ENCODE measurements around the gene MTFP1. TPM values are rescaled to one million over a fixed set of nuclear protein-coding genes. Genes with fewer than 3 reads are reported as not detected.

The MTFP1 gene, protein sequence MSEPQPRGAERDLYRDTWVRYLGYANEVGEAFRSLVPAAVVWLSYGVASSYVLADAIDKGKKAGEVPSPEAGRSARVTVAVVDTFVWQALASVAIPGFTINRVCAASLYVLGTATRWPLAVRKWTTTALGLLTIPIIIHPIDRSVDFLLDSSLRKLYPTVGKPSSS
- 10 to 100 TPM; 18.7 to 41.3 (median 32.0) TPM for polyA plus RNA-seq

DNA sequence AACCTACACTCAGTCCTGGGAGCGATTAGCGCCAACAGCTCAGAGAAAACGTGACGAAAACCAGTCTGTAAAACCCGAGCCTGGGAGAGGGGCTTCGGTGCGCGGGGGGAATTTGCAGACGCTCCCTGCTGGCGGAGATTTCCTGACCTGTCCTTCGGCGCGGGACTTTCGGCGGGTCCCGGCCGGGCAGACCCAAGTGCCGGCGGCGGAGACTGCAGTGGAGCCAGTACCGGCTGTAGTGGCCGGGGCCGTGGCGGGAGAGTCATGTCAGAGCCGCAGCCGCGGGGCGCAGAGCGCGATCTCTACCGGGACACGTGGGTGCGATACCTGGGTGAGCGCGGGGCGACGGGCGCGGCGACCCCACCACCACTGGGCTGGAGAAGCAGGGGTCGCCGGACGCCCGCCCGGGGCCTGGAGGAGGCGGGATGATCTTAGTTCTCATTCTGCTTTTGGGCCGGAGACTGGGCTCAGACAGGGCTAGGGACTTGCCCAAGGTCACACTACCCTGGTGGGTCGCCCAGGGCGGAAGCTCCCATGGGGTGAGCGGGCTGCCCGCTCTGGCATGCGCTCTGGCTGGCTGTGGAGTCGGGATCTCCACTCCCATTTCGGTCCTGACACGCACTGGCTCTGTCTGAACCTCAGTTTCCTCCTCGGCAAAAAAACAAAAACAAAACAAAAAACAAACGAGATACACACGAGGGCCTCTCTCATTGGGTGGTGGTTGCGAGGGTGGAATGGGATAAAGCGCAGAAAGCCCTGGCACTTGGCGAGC, at the start of gene MTFP1:
MTFP1 (plus strand) TSS at position 153 of the 772 bp plus-strand sequence; CDS start at position 265, 112 bp downstream.
- peak within 1 kb of the TSS; percentile 97 to 99 (median 98) for H3K4me3 Mint-ChIP-seq

GRCh38 chr22:30380011-30380410, 45.6 kb upstream of the MTFP1 start:
- no peak for DNase-seq
- H3K27ac Mint-ChIP-seq = no peak overlapping the region
- H3K9me3 Mint-ChIP-seq = no peaks in the 10 kb centered on the region
- peaks cover 2 to 4% (median 2%) of the 10 kb centered on the region in 3 donors for H3K27me3 Mint-ChIP-seq (ENCODE audit: low read depth in 3 of 3)
- peaks cover 0 to 7% (median 0%) of the 10 kb centered on the region in 3 donors for H3K36me3 Mint-ChIP-seq
- no peak overlapping the region for H3K4me3 Mint-ChIP-seq
- no peaks in the 10 kb centered on the region for H3K4me1 Mint-ChIP-seq

More for the DNA sequence above, at the start of gene MTFP1:
- Mint-ChIP-seq H3K4me1 (peaks cover 44 to 58% of the 10 kb centered on the region in 2 donors), H3K36me3 (peaks cover 0 to 12% (median 5%) of the 10 kb centered on the region in 3 donors), H3K27ac (peak within 1 kb of the TSS; percentile 98 to 100 (median 99)), H3K9me3 (no peaks in the 10 kb centered on the region), H3K27me3 (ENCODE audit: low read depth in 3 of 3) (peaks cover 10 to 21% (median 15%) of the 10 kb centered on the region in 3 donors)
- peak; percentile 44 to 60 (median 46) for DNase-seq

DNA sequence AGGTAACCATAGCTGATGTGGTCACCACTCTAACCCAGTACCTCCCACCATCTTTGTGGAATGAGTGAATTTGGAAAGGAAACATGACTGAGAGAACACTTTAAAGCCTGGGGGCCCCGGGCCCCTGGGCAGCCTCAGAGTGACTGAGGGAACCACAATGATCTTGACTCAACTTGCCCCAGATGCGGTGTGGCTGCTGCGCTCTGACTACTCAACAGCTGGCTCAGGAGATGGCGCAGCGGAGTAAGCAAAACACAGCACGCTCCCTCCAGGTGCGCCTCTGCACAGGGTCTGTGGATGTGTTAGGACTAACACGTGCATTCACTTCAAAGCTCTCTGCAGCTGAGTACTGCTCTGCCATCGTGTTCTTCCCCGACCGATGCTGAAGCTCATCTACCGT, 44.3 kb upstream of the MTFP1 start:
- no peak for DNase-seq
- H3K27me3 Mint-ChIP-seq (ENCODE audit: low read depth in 3 of 3) = peaks cover 2% of the 10 kb centered on the region in 3 donors
- no peaks in the 10 kb centered on the region for H3K9me3 Mint-ChIP-seq
- H3K4me1 Mint-ChIP-seq = peaks cover 0 to 1% of the 10 kb centered on the region in 2 donors
- peaks cover 0 to 7% (median 0%) of the 10 kb centered on the region in 3 donors for H3K36me3 Mint-ChIP-seq
- H3K4me3 Mint-ChIP-seq = no peak overlapping the region
- no peak overlapping the region for H3K27ac Mint-ChIP-seq

GRCh38 chr22:30382340-30382739, 43.2 kb upstream of the MTFP1 start:
- no peak for DNase-seq
- peaks cover 0 to 5% of the 10 kb centered on the region in 2 donors for H3K4me1 Mint-ChIP-seq
- no peaks in the 10 kb centered on the region for H3K9me3 Mint-ChIP-seq
- H3K27ac Mint-ChIP-seq = no peak overlapping the region
- no peak overlapping the region for H3K4me3 Mint-ChIP-seq
- H3K27me3 Mint-ChIP-seq (ENCODE audit: low read depth in 3 of 3) = peaks cover 2 to 3% (median 2%) of the 10 kb centered on the region in 3 donors
- peaks cover 0 to 7% (median 0%) of the 10 kb centered on the region in 3 donors for H3K36me3 Mint-ChIP-seq

- Mint-ChIP-seq H3K4me1 (peaks cover 0 to 8% of the 10 kb centered on the region in 2 donors), H3K4me3 (no peak overlapping the region), H3K36me3 (peaks cover 0 to 4% (median 0%) of the 10 kb centered on the region in 3 donors), H3K9me3 (no peaks in the 10 kb centered on the region), H3K27ac (no peak overlapping the region), H3K27me3 (ENCODE audit: low read depth in 3 of 3) (peaks cover 2 to 4% (median 2%) of the 10 kb centered on the region in 3 donors)
- DNase-seq = no peak
These were observed 42.5 kb upstream of the MTFP1 start for GRCh38 chr22:30383061-30383460.

DNA sequence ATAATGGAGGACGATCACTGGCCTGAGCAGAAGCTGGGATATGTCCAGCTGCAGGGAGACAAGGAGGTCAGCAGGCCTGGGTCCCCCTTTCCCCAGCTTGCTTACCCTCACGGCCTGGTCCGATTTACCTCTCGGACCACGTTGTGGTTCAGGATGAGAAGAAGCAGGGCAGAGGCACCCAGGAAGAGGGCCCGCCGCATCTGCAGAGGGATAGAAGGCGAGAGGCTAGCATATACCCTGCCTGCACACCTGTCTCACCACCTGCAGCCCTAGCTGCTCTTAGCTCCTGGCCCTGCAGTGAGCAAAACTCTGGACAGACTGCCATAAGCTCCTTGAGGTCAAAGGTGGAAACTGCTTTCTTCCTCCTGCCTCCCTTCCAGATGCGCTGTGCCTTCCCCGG, 39.6 kb upstream of the MTFP1 start:
- H3K9me3 Mint-ChIP-seq = no peaks in the 10 kb centered on the region
- peaks cover 2 to 4% (median 2%) of the 10 kb centered on the region in 3 donors for H3K27me3 Mint-ChIP-seq (ENCODE audit: low read depth in 3 of 3)
- peaks cover 0 to 8% of the 10 kb centered on the region in 2 donors for H3K4me1 Mint-ChIP-seq
- peak overlapping the region in 2 of 6 donors; percentile 33 to 69 for H3K27ac Mint-ChIP-seq
- peak overlapping the region; percentile 7 to 86 (median 71) for H3K4me3 Mint-ChIP-seq
- no peak for DNase-seq
- H3K36me3 Mint-ChIP-seq = peaks cover 0 to 3% (median 0%) of the 10 kb centered on the region in 3 donors

GRCh38 chr22:30386608-30386959, 39.0 kb upstream of the MTFP1 start:
- H3K36me3 Mint-ChIP-seq = peaks cover 0 to 3% (median 0%) of the 10 kb centered on the region in 3 donors
- H3K4me3 Mint-ChIP-seq = peak overlapping the region; percentile 70 to 86 (median 79)
- H3K27ac Mint-ChIP-seq = peak overlapping the region in 3 of 6 donors; percentile 32 to 83 (median 57)

GRCh38 chr22:30386960-30387827, 38.4 kb upstream of the MTFP1 start, which contains the start of gene RNF215:
TSS of gene RNF215 (minus strand) at chr22:30387411. CDS start at chr22:30387313, 98 bp downstream.
- peaks cover 2 to 4% (median 3%) of the 10 kb centered on the region in 3 donors for H3K27me3 Mint-ChIP-seq (ENCODE audit: low read depth in 3 of 3)
- peak within 1 kb of the TSS in 5 of 6 donors; percentile 44 to 85 (median 59) for H3K27ac Mint-ChIP-seq
- H3K9me3 Mint-ChIP-seq = no peaks in the 10 kb centered on the region
- peak within 1 kb of the TSS; percentile 71 to 86 (median 79) for H3K4me3 Mint-ChIP-seq
- DNase-seq = peak; percentile 84 to 86 (median 84)
- H3K4me1 Mint-ChIP-seq = peaks cover 0 to 8% of the 10 kb centered on the region in 2 donors
- H3K36me3 Mint-ChIP-seq = peaks cover 0 to 3% (median 0%) of the 10 kb centered on the region in 3 donors

More at GRCh38 chr22:30386608-30386959, 39.0 kb upstream of the MTFP1 start:
- no peak for DNase-seq
- peaks cover 0 to 8% of the 10 kb centered on the region in 2 donors for H3K4me1 Mint-ChIP-seq
- H3K9me3 Mint-ChIP-seq = no peaks in the 10 kb centered on the region
- H3K27me3 Mint-ChIP-seq (ENCODE audit: low read depth in 3 of 3) = peaks cover 2 to 4% (median 4%) of the 10 kb centered on the region in 3 donors

GRCh38 chr22:30390974-30391691, 34.4 kb upstream of the MTFP1 start:
- H3K4me3 Mint-ChIP-seq = no peak overlapping the region
- no peaks in the 10 kb centered on the region for H3K36me3 Mint-ChIP-seq
- no peaks in the 10 kb centered on the region for H3K9me3 Mint-ChIP-seq
- peak overlapping the region in 3 of 6 donors; percentile 29 to 84 (median 64) for H3K27ac Mint-ChIP-seq
- peaks cover 0 to 17% (median 8%) of the 10 kb centered on the region in 3 donors for H3K27me3 Mint-ChIP-seq (ENCODE audit: low read depth in 3 of 3)
- DNase-seq = peak; percentile 59 to 72 (median 61)
- peaks cover 6 to 8% of the 10 kb centered on the region in 2 donors for H3K4me1 Mint-ChIP-seq

- no peak overlapping the region for H3K4me3 Mint-ChIP-seq
- H3K9me3 Mint-ChIP-seq = no peaks in the 10 kb centered on the region
- H3K36me3 Mint-ChIP-seq = no peaks in the 10 kb centered on the region
- DNase-seq = no peak
- H3K27ac Mint-ChIP-seq = no peak overlapping the region
- H3K27me3 Mint-ChIP-seq (ENCODE audit: low read depth in 3 of 3) = peaks cover 1 to 22% (median 8%) of the 10 kb centered on the region in 3 donors
- H3K4me1 Mint-ChIP-seq = peaks cover 4 to 12% of the 10 kb centered on the region in 2 donors
These were observed 32.8 kb upstream of the MTFP1 start for GRCh38 chr22:30392661-30393321.

DNA sequence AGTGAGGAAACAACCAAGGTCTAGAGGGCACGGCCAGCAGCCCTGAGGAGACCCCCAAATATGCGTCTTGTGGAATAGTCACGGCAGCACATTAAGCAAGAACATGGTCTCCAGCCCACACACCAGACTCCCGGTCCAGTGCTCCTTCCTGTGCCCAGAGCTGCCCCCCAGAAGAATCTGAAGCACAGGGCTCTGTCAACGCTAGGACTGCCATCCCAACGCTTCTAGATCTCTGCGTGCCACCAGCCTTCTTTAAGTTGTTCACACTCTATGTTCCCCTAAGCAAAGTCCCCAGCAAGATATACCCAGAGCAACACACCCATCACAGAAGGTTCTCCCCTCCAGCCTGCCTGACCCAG, 32.3 kb upstream of the MTFP1 start:
- Mint-ChIP-seq H3K36me3 (no peaks in the 10 kb centered on the region), H3K27me3 (ENCODE audit: low read depth in 3 of 3) (peaks cover 7 to 22% (median 8%) of the 10 kb centered on the region in 3 donors), H3K27ac (no peak overlapping the region), H3K9me3 (no peaks in the 10 kb centered on the region), H3K4me3 (no peak overlapping the region), H3K4me1 (peaks cover 9 to 17% of the 10 kb centered on the region in 2 donors)
- no peak for DNase-seq

DNA sequence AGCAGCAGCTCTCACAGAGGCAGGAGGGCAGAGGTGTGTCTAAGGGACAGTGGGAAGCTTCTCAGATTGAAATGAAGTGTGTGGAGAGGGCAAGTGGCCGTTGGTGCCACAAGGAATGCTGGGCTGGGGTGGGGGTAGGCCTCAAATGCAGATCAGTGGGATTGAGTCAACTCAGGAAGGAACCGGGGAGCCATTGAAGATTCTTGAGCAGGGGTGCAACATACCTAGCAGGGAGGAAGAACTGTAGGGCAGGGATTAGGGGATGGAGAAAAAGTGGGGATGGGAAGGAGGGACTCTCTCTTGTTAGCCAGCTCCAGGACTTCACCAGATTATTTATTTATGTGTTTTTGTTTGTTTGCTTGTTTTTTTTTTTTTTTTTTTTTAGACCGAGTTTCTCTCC, 31.7 kb upstream of the MTFP1 start:
- no peak for DNase-seq
- H3K36me3 Mint-ChIP-seq = no peaks in the 10 kb centered on the region
- H3K4me1 Mint-ChIP-seq = peaks cover 15 to 23% of the 10 kb centered on the region in 2 donors
- H3K4me3 Mint-ChIP-seq = no peak overlapping the region
- H3K9me3 Mint-ChIP-seq = no peaks in the 10 kb centered on the region
- H3K27ac Mint-ChIP-seq = no peak overlapping the region
- H3K27me3 Mint-ChIP-seq (ENCODE audit: low read depth in 3 of 3) = peaks cover 9 to 27% (median 11%) of the 10 kb centered on the region in 3 donors

All from immature natural killer cell (primary cell).